Stimulated activated naive CD8-positive, alpha-beta T cell treated with anti-CD3 and anti-CD28 coated beads, Interleukin-15, Interleukin-2, amounts not matched to agents 100 U/mL and 50 U/mL, for 24 hours (primary cell): Measurements from ENCODE around the gene TANK.
A peak's percentile ranks its signal among the peaks of the same experiment; 100 is the strongest.
"Not testable (repeated sequence)": the region's sequence is repeated elsewhere in the genome, so short reads cannot be mapped to it uniquely, and the experiment has no call there.

Experiments used
- ATAC-seq: fragments of 150-1000 bp; cut with Tn5 transposase; one replicate; pipeline ENCODE4 v1.10.0; 2021
- DNase-seq: peaks from one replicate; pipeline ENCODE4 v3.0.0; 2021

The TANK gene

DNA sequence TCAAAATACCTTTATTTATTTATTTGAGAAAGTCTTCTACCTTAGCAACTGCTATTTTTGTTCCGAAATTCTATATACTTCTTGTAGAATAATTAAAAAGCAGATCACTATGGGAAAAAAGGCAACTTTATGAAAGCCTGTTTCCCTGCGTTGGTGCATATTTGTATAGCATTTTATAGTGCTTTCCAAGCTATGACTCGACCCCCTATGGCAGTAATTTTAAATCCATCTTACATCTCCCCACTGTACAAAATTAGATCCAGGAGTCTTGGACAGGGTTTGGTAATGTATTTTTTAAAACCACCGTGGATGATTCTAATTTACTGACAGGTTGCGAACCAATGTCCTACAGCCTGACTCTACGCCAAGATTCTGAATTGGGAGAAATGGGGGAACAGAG is 10.1 kb downstream of the TANK start:
- ATAC-seq: no peak
- DNase-seq: no peak

- no peak for ATAC-seq
- DNase-seq: no peak
These were observed 11.0 kb downstream of the TANK start for GRCh38 chr2:161170958-161171932.

GRCh38 chr2:161172901-161173540 is 12.8 kb downstream of the TANK start:
- ATAC-seq: peak; percentile 84

GRCh38 chr2:161173541-161174194 is 13.4 kb downstream of the TANK start:
- peak; percentile 13 for ATAC-seq
- no peak for DNase-seq

More at GRCh38 chr2:161172901-161173540, 12.8 kb downstream of the TANK start:
- DNase-seq: no peak

GRCh38 chr2:161177969-161178368 is 17.7 kb downstream of the TANK start:
- no peak for ATAC-seq
- DNase-seq: no peak

DNA sequence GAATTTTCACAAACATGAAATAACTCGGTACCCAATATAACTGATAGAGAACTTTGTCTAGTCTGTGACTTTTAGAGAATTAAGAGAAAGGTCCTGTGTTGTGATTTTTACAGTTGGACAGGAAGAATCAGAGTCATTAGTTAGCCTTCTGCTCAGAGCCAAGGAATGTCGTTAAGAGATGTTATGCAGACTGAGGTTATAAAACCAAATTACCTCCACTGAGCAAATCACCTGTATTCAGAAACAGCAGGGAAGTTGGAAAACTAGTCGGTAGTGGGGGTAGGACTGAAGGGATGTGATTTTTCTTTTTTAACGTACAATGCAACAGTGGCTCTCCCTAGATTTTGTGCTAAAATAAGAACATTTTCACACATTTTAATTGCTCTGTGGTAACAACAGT is 18.5 kb downstream of the TANK start:
- no peak for DNase-seq
- no peak for ATAC-seq

- no peak for ATAC-seq
These were observed 29.8 kb downstream of the TANK start for GRCh38 chr2:161190050-161190449.

GRCh38 chr2:161195602-161196001 is 35.4 kb downstream of the TANK start:
- ATAC-seq, DNase-seq: not testable (repeated sequence)

More at GRCh38 chr2:161190050-161190449, 29.8 kb downstream of the TANK start:
- no peak for DNase-seq

- DNase-seq (no peak), ATAC-seq (peak; percentile 52)
These were observed 39.9 kb downstream of the TANK start for GRCh38 chr2:161199912-161200701.

GRCh38 chr2:161204846-161205245 is 44.6 kb downstream of the TANK start:
- ATAC-seq (no peak), DNase-seq (no peak)

DNA sequence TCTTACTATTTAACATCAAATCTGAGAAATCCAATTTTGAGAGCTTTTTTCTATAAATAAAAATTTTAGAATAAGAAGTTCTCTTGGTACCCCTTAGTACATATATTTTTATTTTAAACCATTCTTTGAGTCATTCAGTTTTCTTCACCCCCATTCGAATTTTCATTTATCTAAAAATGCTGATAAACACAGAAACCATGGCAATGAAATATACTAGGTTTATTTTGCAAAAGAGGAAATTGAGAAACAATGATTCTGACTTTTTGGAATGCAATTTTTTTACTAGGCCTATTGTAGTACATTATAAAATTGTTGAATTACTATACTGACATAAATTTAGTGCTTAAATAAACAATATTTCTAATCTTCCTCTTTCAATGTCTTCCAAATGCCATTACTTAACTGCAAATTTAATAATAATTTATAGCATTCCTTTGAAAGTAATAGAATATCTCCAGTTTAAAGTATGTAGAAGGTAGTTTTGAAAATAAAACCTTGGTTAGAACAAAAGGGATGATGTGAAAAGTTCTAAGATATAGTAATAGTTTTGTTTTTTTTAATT is 46.3 kb downstream of the TANK start:
- DNase-seq: no peak
- ATAC-seq: no peak

GRCh38 chr2:161207941-161208340 is 47.7 kb downstream of the TANK start:
- no peak for DNase-seq

DNA sequence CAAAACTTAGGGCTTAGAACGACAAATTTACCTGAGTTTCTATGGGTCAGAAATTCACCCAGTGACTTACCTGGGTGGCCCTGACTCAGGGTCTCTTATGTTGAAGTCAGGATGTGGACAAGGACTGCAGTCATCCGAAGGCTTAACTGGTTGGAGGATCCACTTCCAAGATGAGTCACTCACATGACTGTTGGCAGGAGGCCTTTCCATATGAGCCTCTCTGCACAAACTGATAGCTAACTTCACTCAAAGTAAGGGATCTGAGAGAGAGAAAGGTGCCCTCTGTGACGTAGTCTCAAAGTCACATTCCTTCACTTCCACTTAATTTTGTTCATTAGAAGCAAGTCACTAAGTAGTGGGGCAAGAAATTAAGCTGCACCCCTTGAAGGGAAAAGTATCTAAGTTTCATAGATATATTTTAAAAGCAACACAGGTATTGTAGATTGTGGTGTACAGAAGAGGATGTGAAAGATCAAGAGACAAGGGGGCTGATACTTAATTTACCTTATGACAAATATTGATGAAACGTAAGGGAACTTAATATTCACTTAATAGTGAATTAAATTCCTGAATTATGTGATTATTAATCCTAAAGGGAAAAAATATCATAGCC is 48.4 kb downstream of the TANK start:
- DNase-seq (no peak), ATAC-seq (no peak)

More at GRCh38 chr2:161207941-161208340, 47.7 kb downstream of the TANK start:
- ATAC-seq: no peak

GRCh38 chr2:161209902-161210301 is 49.7 kb downstream of the TANK start:
- ATAC-seq (no peak), DNase-seq (no peak)

- DNase-seq (no peak), ATAC-seq (peak; percentile 36)
These were observed 57.5 kb downstream of the TANK start for GRCh38 chr2:161217597-161218185.

DNA sequence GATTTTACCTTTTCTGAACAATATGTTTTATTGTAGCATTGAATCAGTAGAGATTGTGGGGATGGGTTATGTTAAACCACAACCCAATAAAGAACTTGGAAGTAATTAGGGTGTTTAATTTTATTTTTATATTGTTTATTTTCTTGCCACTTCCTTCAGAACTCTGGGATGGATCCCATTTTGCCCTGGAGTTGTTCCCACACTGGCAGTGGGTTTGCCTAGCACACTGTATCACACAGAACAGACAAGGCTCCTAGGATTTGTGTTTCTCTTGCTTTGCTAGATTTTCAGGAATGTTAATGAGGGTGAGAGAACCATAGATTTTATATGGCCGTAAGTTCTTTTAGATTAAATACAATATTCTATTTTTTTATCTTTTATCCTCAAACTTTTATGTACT is 59.0 kb downstream of the TANK start:
- DNase-seq (no peak), ATAC-seq (no peak)

- ATAC-seq: no peak
- no peak for DNase-seq
These were observed 63.0 kb downstream of the TANK start for GRCh38 chr2:161223139-161223732.

DNA sequence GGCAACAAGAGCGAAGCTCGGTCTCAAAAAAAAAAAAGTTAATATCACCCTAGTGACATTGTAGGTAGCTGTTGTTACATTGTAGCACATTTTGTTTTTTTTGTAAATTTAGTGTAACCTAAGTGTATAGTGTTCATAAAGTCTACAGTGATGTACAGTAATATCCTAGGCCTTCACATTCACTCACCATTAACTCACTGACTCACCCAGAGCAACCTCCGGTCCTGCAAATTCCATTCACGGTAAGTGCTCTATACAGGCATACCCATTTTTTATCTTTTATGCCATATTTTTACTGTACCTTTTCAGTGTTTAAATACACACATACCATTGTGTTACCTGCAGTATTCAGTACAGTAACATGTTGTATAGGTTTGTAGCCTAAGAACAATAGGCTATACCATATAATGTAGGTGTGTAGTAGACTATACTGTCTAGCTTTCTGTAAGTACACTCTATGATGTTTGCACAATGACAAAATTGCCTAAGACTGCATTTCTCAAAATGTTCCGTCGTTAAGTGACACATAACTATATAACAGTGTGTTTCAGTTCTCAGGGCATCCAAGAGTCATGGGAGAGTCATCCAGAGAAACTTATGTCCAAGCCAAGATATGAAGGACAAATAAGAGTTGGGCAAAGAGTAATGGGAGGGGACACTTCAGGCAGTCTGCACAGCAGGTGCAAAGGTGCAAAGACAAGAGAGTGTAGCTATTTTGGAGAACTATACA is 68.4 kb downstream of the TANK start:
- ATAC-seq (no peak), DNase-seq (no peak)

GRCh38 chr2:161230959-161231358 is 70.7 kb downstream of the TANK start:
- no peak for ATAC-seq
- no peak for DNase-seq

DNA sequence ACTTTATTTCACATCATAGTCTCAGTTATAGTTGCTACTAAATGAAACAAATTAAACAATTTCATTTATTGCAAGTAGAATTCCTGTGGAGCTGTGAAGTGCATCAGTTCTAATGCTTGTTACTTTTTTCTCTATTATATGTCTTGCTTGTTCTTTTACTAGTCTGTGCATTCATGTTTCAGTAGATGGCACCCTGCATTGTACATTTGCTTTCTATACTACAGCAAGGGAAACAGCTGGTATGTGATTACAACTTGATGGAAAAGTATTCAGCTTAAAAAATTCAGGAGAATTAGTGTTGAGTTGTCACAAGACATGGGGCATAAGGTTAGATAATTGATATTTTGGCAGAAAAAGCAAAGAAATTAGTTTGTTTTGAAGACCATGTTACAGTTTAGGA is 72.3 kb downstream of the TANK start:
- DNase-seq: no peak
- ATAC-seq: no peak
